DND-41 (cell line): ENCODE results near the gene KRT34.

Source experiments
- ATAC-seq: fragments of 200-7000 bp; cut with Tn5 transposase; 3 replicates; pipeline ENCODE4 v1.9.1; 2021; ENCODE audit warnings: low read depth; ENCODE audit not compliant: insufficient read depth
- DNase-seq: peaks from one replicate; pipeline ENCODE4 v3.0.0-alpha.2; 2020
- H2AFZ ChIP-seq: 2 replicates; pipeline ENCODE4 v1.6.0; 2012; ENCODE audit warnings: low read depth, low read length
- H3K27ac ChIP-seq: 2 replicates; pipeline ENCODE4 v1.5.1; 2012; ENCODE audit warnings: low read length, inconsistent platforms
- H3K27me3 ChIP-seq: fragments of 200-600 bp; sonication (generic); 2 replicates; pipeline ENCODE4 v1.6.0; 2012; ENCODE audit warnings: low read length, mild to moderate bottlenecking, inconsistent platforms; ENCODE audit not compliant: insufficient read depth, poor library complexity
- H3K36me3 ChIP-seq: 2 replicates; pipeline ENCODE4 v1.5.1; 2012; ENCODE audit warnings: low read length, inconsistent platforms; ENCODE audit not compliant: insufficient read depth
- H3K4me1 ChIP-seq: 2 replicates; pipeline ENCODE4 v1.5.1; 2012; ENCODE audit warnings: mild to moderate bottlenecking, low read length; ENCODE audit not compliant: insufficient read depth
- H3K4me2 ChIP-seq: 2 replicates; pipeline ENCODE4 v1.6.0; 2012; ENCODE audit warnings: mild to moderate bottlenecking, moderate library complexity, low read length, inconsistent platforms; ENCODE audit not compliant: insufficient read depth
- H3K4me3 ChIP-seq, 2 experiments: fragments of 200-600 bp in 1 of 2; shearing (Covaris generic) in 1 of 2; 2 replicates each; pipeline ENCODE4 v1.5.1; 2012 to 2016; ENCODE audit warnings: inconsistent platforms in 2 of 2, low read length in 2 of 2, mild to moderate bottlenecking in 2 of 2, low read depth in 1 of 2, moderate library complexity in 1 of 2
- H3K79me2 ChIP-seq: 2 replicates; pipeline ENCODE4 v1.6.0; 2012; ENCODE audit warnings: low read length, inconsistent platforms; ENCODE audit not compliant: insufficient read depth
- H3K9ac ChIP-seq: 2 replicates; pipeline ENCODE4 v1.6.0; 2012; ENCODE audit warnings: low read depth, mild to moderate bottlenecking, inconsistent platforms, low read length, moderate library complexity
- H3K9me3 ChIP-seq: 2 replicates; pipeline ENCODE4 v1.5.1; 2012; ENCODE audit warnings: low read length, moderate library complexity, mild to moderate bottlenecking, inconsistent platforms; ENCODE audit not compliant: insufficient read depth, severe bottlenecking
- H4K20me1 ChIP-seq: 2 replicates; pipeline ENCODE4 v1.6.0; 2012; ENCODE audit warnings: low read length; ENCODE audit not compliant: insufficient read depth
- CTCF ChIP-seq: IDR thresholded peaks from 2 replicates; pipeline ENCODE4 v1.5.1; 2012; ENCODE audit warnings: borderline replicate concordance, low read length, moderate library complexity, mild to moderate bottlenecking; ENCODE audit not compliant: poor library complexity, severe bottlenecking; ENCODE audit errors: extremely low read depth
- EZH2 ChIP-seq: IDR thresholded peaks from 3 replicates; pipeline ENCODE4 v1.6.1; 2012; ENCODE audit warnings: borderline replicate concordance, low read depth, mild to moderate bottlenecking, moderate library complexity, low read length, inconsistent platforms; ENCODE audit not compliant: severe bottlenecking

The KRT34 gene

GRCh38 chr17:41394254-41394996 is 12.3 kb upstream of the KRT34 start:
- peaks cover 15% of the 10 kb centered on the region for H3K27me3 ChIP-seq
- TF ChIP-seq EZH2 (no peak), CTCF (no peak)
- no peak overlapping the region for H2AFZ ChIP-seq
- no peaks in the 10 kb centered on the region for H3K9me3 ChIP-seq
- no peaks in the 10 kb centered on the region for H4K20me1 ChIP-seq
- H3K9ac ChIP-seq, result no peak overlapping the region
- no peaks in the 10 kb centered on the region for H3K4me1 ChIP-seq
- H3K4me3 ChIP-seq, result no peak overlapping the region
- H3K79me2 ChIP-seq, result no peaks in the 10 kb centered on the region
- H3K27ac ChIP-seq, result no peak overlapping the region
- no peak for DNase-seq
- no peak for ATAC-seq
- no peaks in the 10 kb centered on the region for H3K36me3 ChIP-seq
- H3K4me2 ChIP-seq, result no peak overlapping the region

GRCh38 chr17:41393826-41394225 is 11.7 kb upstream of the KRT34 start:
- H2AFZ ChIP-seq, result no peak overlapping the region
- TF ChIP-seq CTCF, result no peak
- no peak for TF ChIP-seq EZH2
- no peak overlapping the region for H3K4me3 ChIP-seq
- H3K36me3 ChIP-seq, result no peaks in the 10 kb centered on the region
- no peaks in the 10 kb centered on the region for H3K79me2 ChIP-seq
- no peaks in the 10 kb centered on the region for H4K20me1 ChIP-seq
- H3K27me3 ChIP-seq, result peaks cover 12% of the 10 kb centered on the region
- H3K27ac ChIP-seq, result no peak overlapping the region
- H3K4me2 ChIP-seq, result no peak overlapping the region
- no peak for ATAC-seq
- no peaks in the 10 kb centered on the region for H3K9me3 ChIP-seq
- DNase-seq, result no peak
- H3K9ac ChIP-seq, result no peak overlapping the region
- no peaks in the 10 kb centered on the region for H3K4me1 ChIP-seq

GRCh38 chr17:41393294-41393693 is 11.2 kb upstream of the KRT34 start:
- H2AFZ ChIP-seq, result no peak overlapping the region
- no peaks in the 10 kb centered on the region for H3K36me3 ChIP-seq
- no peak overlapping the region for H3K9ac ChIP-seq
- no peak overlapping the region for H3K4me2 ChIP-seq
- ATAC-seq (no peak), DNase-seq (no peak)
- H3K4me3 ChIP-seq, result no peak overlapping the region
- no peak for TF ChIP-seq CTCF
- no peak for TF ChIP-seq EZH2
- H3K9me3 ChIP-seq, result no peaks in the 10 kb centered on the region
- H3K27ac ChIP-seq, result no peak overlapping the region
- H3K4me1 ChIP-seq, result no peaks in the 10 kb centered on the region
- peaks cover 12% of the 10 kb centered on the region for H3K27me3 ChIP-seq
- no peaks in the 10 kb centered on the region for H4K20me1 ChIP-seq
- H3K79me2 ChIP-seq, result no peaks in the 10 kb centered on the region

- Histone ChIP-seq H3K79me2 (no peaks in the 10 kb centered on the region), H3K27ac (no peak overlapping the region), H3K9ac (no peak overlapping the region), H3K27me3 (peaks cover 12% of the 10 kb centered on the region), H3K9me3 (no peaks in the 10 kb centered on the region), H4K20me1 (no peaks in the 10 kb centered on the region), H3K4me3 (no peak overlapping the region), H3K4me1 (no peaks in the 10 kb centered on the region), H3K4me2 (no peak overlapping the region), H2AFZ (no peak overlapping the region), H3K36me3 (no peaks in the 10 kb centered on the region)
- TF ChIP-seq CTCF (no peak), EZH2 (no peak)
- DNase-seq, result no peak
- no peak for ATAC-seq
These were observed 10.2 kb upstream of the KRT34 start for GRCh38 chr17:41392278-41392677.
